SK-N-SH (cell line): ENCODE measurements around the gene GKN1. TPM values are rescaled to one million over a fixed set of nuclear protein-coding genes. Genes with fewer than 3 reads are reported as not detected.

ENCODE experiments used
- CTCF ChIA-PET: fragments of 300-600, 350-600 bp; formaldehyde crosslinking; extraction: SDS; loops from one replicate; lab custom pipeline; 2021; lab: Yijun Ruan, JAX
- POLR2A ChIA-PET: fragments of 350-600 bp; sonication (Branson Sonifier 250); formaldehyde crosslinking; extraction: SDS; loops from one replicate; lab custom pipeline; 2020; ENCODE audit warnings: antibody characterized with exemption, inconsistent platforms; lab: Yijun Ruan, JAX
- DNase-seq: peaks from one replicate; pipeline ENCODE4 v3.0.0; 2012
- H2AFZ ChIP-seq: fragments of 200-600 bp; sonication (generic); 2 replicates; pipeline ENCODE4 v1.8.1; 2016; ENCODE audit warnings: antibody characterized with exemption, mild to moderate bottlenecking, low read depth
- H3F3A ChIP-seq: fragments of 200-600 bp; sonication (generic); replicated peaks from 2 replicates; pipeline ENCODE3; 2016; ENCODE audit warnings: antibody characterized with exemption, mild to moderate bottlenecking; ENCODE audit not compliant: insufficient read depth
- H3K27ac ChIP-seq, 2 experiments: fragments of 200-500 bp in 1 of 2; fragments of 200-600 bp in 1 of 2; sonication (Bioruptor generic) in 1 of 2; sonication (generic), shearing (Covaris generic) in 1 of 2; 2 replicates each; pipeline versions ENCODE4 v1.5.1 to v1.6.1; 2014 to 2016; ENCODE audit warnings: low read depth in 2 of 2, inconsistent platforms in 1 of 2, low read length in 1 of 2, mild to moderate bottlenecking in 1 of 2, mixed read lengths in 1 of 2
- H3K27me3 ChIP-seq: fragments of 200-600 bp; sonication (generic), shearing (Covaris generic); 2 replicates; pipeline ENCODE4 v1.6.1; 2016; ENCODE audit warnings: mixed run types; ENCODE audit not compliant: insufficient read depth
- H3K36me3 ChIP-seq, 2 experiments: fragments of 200-500 bp in 1 of 2; fragments of 200-600 bp in 1 of 2; sonication (Bioruptor generic) in 1 of 2; sonication (generic) in 1 of 2; replicated peaks in 1 of 2; 2 replicates each; pipeline versions ENCODE3 to v1.5.1; 2014 to 2016; ENCODE audit warnings: low read length in 1 of 2, mild to moderate bottlenecking in 1 of 2; ENCODE audit not compliant: insufficient read depth in 2 of 2, control insufficient read depth in 1 of 2
- H3K4me1 ChIP-seq, 2 experiments: fragments of 200-500 bp in 1 of 2; fragments of 200-600 bp in 1 of 2; sonication (Bioruptor generic) in 1 of 2; sonication (generic), shearing (Covaris generic) in 1 of 2; 2 replicates each; pipeline versions ENCODE4 v1.5.1 to v1.6.1; 2014 to 2016; ENCODE audit warnings: low read depth in 1 of 2, low read length in 1 of 2, mixed run types in 1 of 2; ENCODE audit not compliant: insufficient read depth in 2 of 2, control insufficient read depth in 1 of 2
- H3K4me2 ChIP-seq: fragments of 200-600 bp; sonication (generic), shearing (Covaris generic); 2 replicates; pipeline ENCODE4 v1.6.1; 2017; ENCODE audit warnings: mixed run types
- H3K4me3 ChIP-seq, 2 experiments: fragments of 200-500 bp in 1 of 2; fragments of 200-600 bp in 1 of 2; sonication (Bioruptor generic) in 1 of 2; sonication (generic), shearing (Covaris generic) in 1 of 2; 2 replicates each; pipeline versions ENCODE4 v1.5.1 to v1.8.1; 2014 to 2016; ENCODE audit warnings: low read depth in 2 of 2, inconsistent platforms in 1 of 2, low read length in 1 of 2, mild to moderate bottlenecking in 1 of 2, mixed read lengths in 1 of 2, moderate library complexity in 1 of 2
- H3K79me2 ChIP-seq: fragments of 200-600 bp; sonication (generic); 2 replicates; pipeline ENCODE4 v1.8.1; 2017; ENCODE audit warnings: mild to moderate bottlenecking; ENCODE audit not compliant: insufficient read depth
- H3K9ac ChIP-seq: fragments of 200-600 bp; sonication (generic); 2 replicates; pipeline ENCODE4 v1.6.1; 2017; ENCODE audit warnings: mixed run types
- H3K9me2 ChIP-seq: fragments of 200-600 bp; sonication (generic); 2 replicates; pipeline ENCODE4 v1.6.1; 2017; ENCODE audit warnings: mixed run types
- H3K9me3 ChIP-seq: fragments of 200-600 bp; sonication (generic); 2 replicates; pipeline ENCODE4 v1.6.1; 2017; ENCODE audit warnings: mixed run types, mild to moderate bottlenecking, moderate library complexity
- H4K20me1 ChIP-seq: fragments of 200-600 bp; sonication (generic); 2 replicates; pipeline ENCODE4 v1.6.1; 2017; ENCODE audit warnings: mild to moderate bottlenecking, mixed run types; ENCODE audit not compliant: insufficient read depth
- CHD2 ChIP-seq: fragments of 150-350 bp; IDR thresholded peaks from 2 replicates; pipeline ENCODE4 v1.6.1; 2018; ENCODE audit warnings: low read length; ENCODE audit not compliant: partially characterized antibody
- EZH2phosphoT487 ChIP-seq: fragments of 200-600 bp; sonication (generic); IDR thresholded peaks from 2 replicates; pipeline ENCODE4 v1.6.1; 2017; ENCODE audit warnings: low read depth, mixed run types, mild to moderate bottlenecking, antibody characterized with exemption, moderate library complexity, borderline replicate concordance
- FOSL2 ChIP-seq: IDR thresholded peaks from 2 replicates; pipeline ENCODE4 v1.4.0; 2012; ENCODE audit warnings: low read depth, mild to moderate bottlenecking, moderate library complexity, borderline replicate concordance
- FOXM1 ChIP-seq: IDR thresholded peaks from 2 replicates; pipeline ENCODE4 v1.4.0; 2012; ENCODE audit warnings: low read depth, mild to moderate bottlenecking
- GABPA ChIP-seq: IDR thresholded peaks from 2 replicates; pipeline ENCODE4 v1.4.0; 2012; ENCODE audit warnings: low read depth, mild to moderate bottlenecking
- IRF3 ChIP-seq: fragments of 150-350 bp; IDR thresholded peaks from 2 replicates; pipeline ENCODE4 v1.6.1; 2016; ENCODE audit warnings: mild to moderate bottlenecking, low read depth, low read length
- JUND ChIP-seq: IDR thresholded peaks from 2 replicates; pipeline ENCODE4 v1.4.0; 2012
- MAX ChIP-seq: IDR thresholded peaks from 2 replicates; pipeline ENCODE4 v1.4.0; 2012; ENCODE audit warnings: low read depth
- NFIC ChIP-seq: IDR thresholded peaks from 2 replicates; pipeline ENCODE4 v1.4.0; 2012; ENCODE audit warnings: borderline replicate concordance
- NRF1 ChIP-seq: IDR thresholded peaks from 2 replicates; pipeline ENCODE4 v1.6.1; 2012; ENCODE audit warnings: low read depth, mild to moderate bottlenecking, low read length
- RCOR1 ChIP-seq: fragments of 150-350 bp; IDR thresholded peaks from 2 replicates; pipeline ENCODE4 v1.6.1; 2017; ENCODE audit warnings: antibody characterized with exemption, low read length
- REST ChIP-seq: IDR thresholded peaks from 2 replicates; pipeline ENCODE4 v1.6.1; 2012; ENCODE audit warnings: mild to moderate bottlenecking, low read depth, low read length, moderate library complexity
- SIN3A ChIP-seq: IDR thresholded peaks from 2 replicates; pipeline ENCODE4 v1.6.1; 2012; ENCODE audit warnings: low read depth, mild to moderate bottlenecking, low read length, moderate library complexity, borderline replicate concordance
- TAF1 ChIP-seq: IDR thresholded peaks from 2 replicates; pipeline ENCODE4 v1.6.1; 2012; ENCODE audit warnings: low read depth, mild to moderate bottlenecking, low read length, moderate library complexity, borderline replicate concordance
- TCF12 ChIP-seq: IDR thresholded peaks from 2 replicates; pipeline ENCODE4 v1.4.0; 2012
- USF1 ChIP-seq: IDR thresholded peaks from 2 replicates; pipeline ENCODE4 v1.4.0; 2012; ENCODE audit warnings: low read depth, borderline replicate concordance
- USF2 ChIP-seq: fragments of 150-350 bp; IDR thresholded peaks from 2 replicates; pipeline ENCODE4 v1.6.1; 2017; ENCODE audit warnings: antibody characterized with exemption, low read length, low read depth, borderline replicate concordance
- ZBTB33 ChIP-seq: IDR thresholded peaks from 2 replicates; pipeline ENCODE4 v1.4.0; 2012; ENCODE audit warnings: low read depth, borderline replicate concordance
- WGBS: methylation state at CpG from one replicate; pipeline ENCODE4 v1.1.6; 2017; ENCODE audit warnings: low lambda C conversion rate; 5-methylcytosine and 5-hydroxymethylcytosine counted together
- polyA plus RNA-seq, 3 experiments: library from polyadenylated mRNA; depleted of rRNA; stranded (reverse); fragments of >200 nt; gene quantifications; 2 replicates each; pipeline ENCODE4 v1.2.3, GENCODE V29; 2012

The GKN1 gene
- polyA plus RNA-seq, 1 of the 3 experiments (the other 2 are of a cell fraction), result not detected

- Histone ChIP-seq H3K4me3 (no peak overlapping the region), H3K36me3 (no peaks in the 10 kb centered on the region), H3F3A (no peaks in the 10 kb centered on the region), H2AFZ (no peak overlapping the region), H3K4me1 (peaks cover 2 to 14% of the 10 kb centered on the region in 2 experiments; a peak in 3 of 4 replicates), H3K79me2 (no peaks in the 10 kb centered on the region), H3K27me3 (no peaks in the 10 kb centered on the region), H3K9me3 (no peaks in the 10 kb centered on the region), H3K9ac (no peak overlapping the region), H3K9me2 (no peaks in the 10 kb centered on the region), H4K20me1 (no peaks in the 10 kb centered on the region), H3K4me2 (no peak overlapping the region), H3K27ac (no peak overlapping the region)
- CTCF ChIA-PET, result interaction anchor here (0.6 to 3.5 kb wide), 4 partner anchors 12 to 468 kb away, joined by 3 to 15 read pairs (median 10); no protein-coding TSS in a partner anchor
- TF ChIP-seq GABPA, result no peak
- no peak for TF ChIP-seq SIN3A
- TF ChIP-seq EZH2phosphoT487, result no peak
- no peak for TF ChIP-seq RCOR1
- TF ChIP-seq NFIC, result no peak
- no peak for TF ChIP-seq IRF3
- no peak for TF ChIP-seq MAX
- no peak for TF ChIP-seq CHD2
- no peak for TF ChIP-seq REST
- no peak for TF ChIP-seq TAF1
- TF ChIP-seq FOXM1, result no peak
- no peak for TF ChIP-seq NRF1
- TF ChIP-seq USF2, result no peak
- TF ChIP-seq ZBTB33, result no peak
- no peak for TF ChIP-seq TCF12
- TF ChIP-seq USF1, result no peak
- TF ChIP-seq FOSL2, result no peak
- no peak for TF ChIP-seq JUND
- no peak for DNase-seq
- POLR2A ChIA-PET, result no interaction called here
- 53% methylated on average over 4 of the region's 4 CpGs for WGBS
Observed at GRCh38 chr2:68931799-68932198, 42.6 kb upstream of the GKN1 start.
